Fibroblast of peridontal ligament (primary cell): ENCODE measurements around the gene ASIC5.
"Not testable (repeated sequence)": the region's sequence is repeated elsewhere in the genome, so short reads cannot be mapped to it uniquely, and the experiment has no call there.

Experiments
- DNase-seq: peaks from one replicate; pipeline ENCODE4 v3.0.0-alpha.2; 2010; ENCODE audit errors: extremely low read depth

The ASIC5 gene

DNA sequence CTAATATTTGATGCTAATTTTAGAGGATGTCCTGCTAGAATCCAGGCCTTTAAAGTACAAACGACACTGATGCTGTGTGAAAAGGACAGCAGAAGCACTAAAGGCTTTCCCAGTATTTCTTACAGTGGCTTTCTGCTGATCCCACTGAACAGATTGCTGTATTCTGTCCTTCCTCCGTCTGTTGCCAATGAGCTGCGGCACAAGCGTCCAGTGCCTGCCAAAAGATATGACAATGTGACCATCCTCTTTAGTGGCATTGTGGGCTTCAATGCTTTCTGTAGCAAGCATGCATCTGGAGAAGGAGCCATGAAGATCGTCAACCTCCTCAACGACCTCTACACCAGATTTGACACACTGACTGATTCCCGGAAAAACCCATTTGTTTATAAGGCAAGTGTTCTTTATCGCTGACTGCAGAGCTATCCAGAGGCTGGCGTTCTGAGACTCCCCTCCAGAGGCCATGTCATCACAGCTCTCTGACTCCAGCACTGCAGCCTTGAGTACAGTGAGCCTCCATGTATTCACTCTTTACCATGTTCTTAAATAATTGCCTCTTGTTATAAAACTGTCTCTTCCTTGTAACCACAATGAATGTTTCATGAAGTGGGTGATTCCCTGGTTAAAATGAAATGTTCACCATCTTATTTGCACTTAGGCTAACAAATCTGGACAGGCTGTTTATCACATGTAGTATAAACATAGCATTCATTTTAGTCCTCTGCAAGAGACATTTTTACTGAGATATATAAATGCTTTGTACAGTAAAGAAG is 63.7 kb downstream of the ASIC5 start:
- DNase-seq = no peak

GRCh38 chr4:155800685-155801343 is 65.3 kb downstream of the ASIC5 start:
- no peak for DNase-seq

DNA sequence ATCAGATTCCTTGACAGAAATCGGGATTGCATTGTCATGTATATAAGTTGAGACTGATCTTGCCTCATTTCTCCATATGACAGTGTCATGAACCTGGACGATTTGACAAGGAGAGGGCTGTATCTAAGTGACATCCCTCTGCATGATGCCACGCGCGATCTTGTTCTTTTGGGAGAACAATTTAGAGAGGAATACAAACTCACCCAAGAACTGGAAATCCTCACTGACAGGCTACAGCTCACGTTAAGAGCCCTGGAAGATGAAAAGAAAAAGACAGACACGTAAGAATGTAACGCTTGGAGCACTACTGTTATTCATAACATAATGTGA is 66.3 kb downstream of the ASIC5 start:
- DNase-seq = no peak

DNA sequence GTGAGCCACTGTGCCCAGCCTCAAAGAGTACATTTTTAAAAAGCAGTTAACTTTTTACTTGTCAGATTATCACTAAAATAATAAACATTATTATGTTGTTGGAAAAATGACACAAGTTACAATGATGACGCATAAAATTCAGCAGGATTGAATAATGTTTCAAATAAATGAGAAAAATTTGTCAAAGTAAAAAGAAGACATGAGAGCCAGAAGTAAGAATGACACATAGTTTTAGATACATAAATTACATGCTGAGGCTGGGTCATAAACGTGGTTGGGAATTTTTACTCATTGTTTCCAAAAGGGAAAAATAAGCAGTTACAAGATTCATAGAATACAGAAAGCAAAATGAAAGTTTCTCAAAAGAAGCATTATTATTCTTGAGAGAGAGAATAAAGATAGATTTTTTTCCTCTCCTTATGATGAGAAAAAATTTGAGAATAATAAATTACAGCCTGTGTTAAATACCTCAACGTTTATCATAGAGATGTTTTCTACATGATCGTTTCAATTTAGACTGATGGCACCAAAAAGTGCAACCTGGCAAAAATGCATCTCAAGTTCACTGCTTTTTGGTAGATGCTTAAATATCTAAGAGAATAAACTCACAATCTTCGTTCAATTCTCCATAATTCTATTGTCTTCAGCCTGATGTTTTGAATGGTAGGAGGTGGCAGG is 66.8 kb downstream of the ASIC5 start:
- DNase-seq = no peak

- DNase-seq = not testable (repeated sequence)
Measured at GRCh38 chr4:155797581-155797980, 68.5 kb downstream of the ASIC5 start.

GRCh38 chr4:155795991-155796390 is 70.1 kb downstream of the ASIC5 start:
- DNase-seq = peak; percentile 32

GRCh38 chr4:155794589-155795236 is 71.4 kb downstream of the ASIC5 start:
- no peak for DNase-seq

DNA sequence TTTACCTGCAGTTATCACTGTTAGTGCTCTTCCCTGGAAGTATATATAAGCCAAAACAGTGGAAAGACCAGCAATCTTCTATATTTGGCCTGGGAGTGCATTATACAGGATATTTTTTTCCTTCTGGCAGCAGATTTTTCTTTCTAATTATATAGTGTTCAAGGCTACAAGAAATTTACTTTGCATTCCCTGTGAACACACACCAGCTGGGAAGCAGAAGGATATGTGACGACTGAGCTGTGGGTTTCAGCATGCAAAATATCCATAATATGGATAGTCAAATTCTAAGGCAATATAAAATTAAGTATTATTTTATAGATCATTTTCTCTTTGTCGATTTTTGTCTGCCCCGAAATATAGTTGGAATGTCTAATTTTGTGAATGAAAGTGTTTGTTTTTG is 76.1 kb downstream of the ASIC5 start:
- DNase-seq = no peak

- DNase-seq = no peak
Measured at GRCh38 chr4:155789391-155789790, 76.7 kb downstream of the ASIC5 start.

DNA sequence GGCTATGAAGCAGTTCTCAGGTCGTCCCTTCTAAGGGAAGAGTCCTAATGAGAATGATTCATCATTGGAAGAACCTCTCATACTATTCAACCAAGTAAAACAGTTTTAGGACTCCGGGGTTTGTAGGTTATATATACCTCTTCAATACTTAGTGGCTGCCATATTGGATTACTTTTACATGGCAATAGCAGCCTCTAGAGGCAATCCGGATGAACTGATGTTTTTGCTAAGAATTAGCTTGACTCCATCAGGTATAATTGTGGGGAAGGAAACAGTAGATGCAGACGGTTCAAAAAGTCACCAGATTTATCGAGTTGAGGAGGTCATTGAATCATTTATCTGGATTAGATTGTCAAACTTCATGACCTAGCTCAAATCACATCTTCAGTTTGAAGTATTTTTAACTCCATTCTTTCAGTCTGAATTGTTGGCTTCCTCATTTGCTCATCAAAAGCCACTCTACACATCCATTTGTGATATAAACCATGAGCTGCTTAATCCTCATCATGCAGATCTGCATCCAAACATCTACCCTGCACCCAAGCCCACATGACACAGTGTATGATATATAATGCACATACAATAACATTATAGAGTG is 78.9 kb downstream of the ASIC5 start:
- DNase-seq = peak; percentile 81

GRCh38 chr4:155785828-155786227 is 80.2 kb downstream of the ASIC5 start:
- DNase-seq = no peak

DNA sequence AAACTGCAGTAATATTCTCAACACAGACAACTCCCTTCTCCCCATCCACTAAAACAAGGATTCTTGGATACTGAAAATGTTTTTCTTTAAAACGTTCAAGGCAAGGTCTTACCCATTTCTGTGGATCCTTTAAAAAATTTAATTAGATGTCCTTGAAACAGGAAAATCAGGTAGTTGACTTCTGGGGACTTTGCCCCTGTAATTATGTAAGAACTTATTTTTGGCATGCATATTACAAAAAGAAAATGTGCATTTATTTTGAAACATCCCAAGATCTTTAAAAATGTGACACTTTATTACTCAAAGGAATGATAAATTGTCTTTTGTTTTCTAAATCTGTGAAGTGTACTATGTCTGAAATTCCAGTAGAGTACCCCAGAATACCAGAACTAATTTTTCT is 81.4 kb downstream of the ASIC5 start:
- DNase-seq = no peak

GRCh38 chr4:155781249-155781831 is 84.7 kb downstream of the ASIC5 start:
- no peak for DNase-seq

DNA sequence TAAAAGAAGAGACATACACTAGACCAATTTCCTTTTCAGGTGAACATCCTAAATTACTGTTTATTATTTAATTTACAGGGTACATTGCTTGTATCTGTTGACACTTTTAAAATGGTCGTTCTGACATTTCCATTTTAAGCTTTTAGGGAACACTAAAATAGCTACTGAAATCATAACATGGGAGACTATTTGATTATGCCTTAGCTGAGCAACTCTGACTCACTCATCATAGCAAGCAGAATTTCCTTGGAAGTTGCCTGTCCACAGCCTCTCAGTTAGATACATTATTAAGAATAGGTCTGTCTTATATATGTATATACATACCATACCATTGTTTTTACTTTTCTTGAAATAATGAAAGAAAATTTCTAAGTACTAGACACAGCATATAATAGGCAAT is 85.3 kb downstream of the ASIC5 start:
- DNase-seq = peak; percentile 76
